Measurements from ENCODE around the gene BHLHE41.

- TF ChIP-seq CTCF (conservative IDR thresholded peaks at IDR 0.05 in 1 of 2, IDR thresholded peaks at IDR 0.05 in 1 of 2; ENCODE audit: extremely low read depth in 1 of 2, insufficient read depth in 1 of 2, low read depth in 1 of 2, low read length in 2 of 2) = no peak
- TF ChIP-seq EZH2 (IDR thresholded peaks at IDR 0.05; ENCODE audit: borderline replicate concordance, low read length) = no peak
These were observed at the start of gene BHLHE41 for GRCh38 chr12:26124446-26125399.
